GM18526 (cell line): ENCODE measurements around the gene TRPC4AP.

Experiments
- POLR2A ChIP-seq: IDR thresholded peaks from 3 replicates; pipeline ENCODE4 v1.6.1; 2011; ENCODE audit not compliant: insufficient read length; ENCODE audit errors: extremely low read depth

TRPC4AP gene

GRCh38 chr20:35012227-35013069 is 80.2 kb downstream of the TRPC4AP start:
- no peak for TF ChIP-seq POLR2A

- TF ChIP-seq POLR2A, result no peak
Measured at GRCh38 chr20:35011589-35012226, 80.9 kb downstream of the TRPC4AP start.

GRCh38 chr20:35010405-35011192 is 82.0 kb downstream of the TRPC4AP start:
- TF ChIP-seq POLR2A, result no peak

GRCh38 chr20:35009665-35010328 is 82.8 kb downstream of the TRPC4AP start:
- no peak for TF ChIP-seq POLR2A

GRCh38 chr20:35008411-35009342 is 83.9 kb downstream of the TRPC4AP start:
- no peak for TF ChIP-seq POLR2A

- TF ChIP-seq POLR2A, result no peak
Measured at GRCh38 chr20:35007891-35008290, 84.7 kb downstream of the TRPC4AP start.

- TF ChIP-seq POLR2A, result no peak
Measured at GRCh38 chr20:35007413-35007812, 85.2 kb downstream of the TRPC4AP start.

- no peak for TF ChIP-seq POLR2A
Measured at GRCh38 chr20:35006531-35006971, 86.1 kb downstream of the TRPC4AP start.

- TF ChIP-seq POLR2A, result no peak
Measured at GRCh38 chr20:35006009-35006408, 86.6 kb downstream of the TRPC4AP start.

- TF ChIP-seq POLR2A, result no peak
Measured at GRCh38 chr20:35005463-35005961, 87.1 kb downstream of the TRPC4AP start.

GRCh38 chr20:35004749-35005462 is 87.7 kb downstream of the TRPC4AP start:
- TF ChIP-seq POLR2A, result no peak

- no peak for TF ChIP-seq POLR2A
Measured at GRCh38 chr20:35004051-35004725, 88.4 kb downstream of the TRPC4AP start.
